Measurements from ENCODE around the gene PTGES3. TPM values are rescaled to one million over a fixed set of nuclear protein-coding genes. Genes with fewer than 3 reads are reported as not detected.

PTGES3 gene
- total RNA-seq, 1 experiment from 2014 or later: 435 TPM

DNA sequence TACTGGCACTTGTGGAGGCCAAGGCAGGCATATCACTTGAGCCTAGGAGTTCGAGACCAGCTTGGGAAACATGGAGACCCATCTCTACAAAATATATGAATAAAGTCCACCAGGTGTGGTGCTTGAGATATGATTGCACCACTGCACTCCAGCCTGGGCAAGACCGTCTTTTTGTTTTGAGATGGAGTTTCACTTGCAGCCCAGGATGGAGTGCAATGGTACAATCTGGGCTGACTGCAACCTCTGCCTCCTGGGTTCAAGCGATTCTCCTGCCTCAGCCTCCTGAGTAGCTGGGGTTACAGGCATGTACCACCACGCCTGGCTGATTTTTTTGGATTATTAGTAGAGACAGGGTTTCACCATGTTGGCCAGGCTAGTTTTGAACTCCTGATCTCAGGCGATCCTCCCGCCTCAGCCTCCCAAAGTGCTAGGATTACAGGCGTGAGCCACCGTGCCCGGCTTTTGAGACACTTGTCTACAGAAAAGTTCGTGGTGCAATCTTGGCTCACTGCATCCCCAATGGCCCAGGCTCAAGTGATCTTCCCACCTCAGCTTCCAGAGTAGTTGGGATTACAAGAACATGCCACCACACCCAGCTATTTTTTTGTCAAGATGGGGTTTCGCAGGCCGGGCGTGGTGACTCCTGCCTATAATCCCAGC lies 26.0 kb downstream of the PTGES3 start:
- no peak overlapping the region for H4K8ac ChIP-seq (replicated peaks; ENCODE audit: insufficient read length, low read depth, low read length)
- H3K4ac ChIP-seq (ENCODE audit: low read depth, low read length): no peak overlapping the region
- WGBS (ENCODE audit: extremely low coverage, insufficient read length, low lambda C conversion rate): no CpG with 5 or more reads among the region's 13 CpGs
- no peak overlapping the region for H4K91ac ChIP-seq (ENCODE audit: insufficient read length, low read depth, low read length)
- no peak overlapping the region for H2BK20ac ChIP-seq (ENCODE audit: low read depth, low read length, poor library complexity, severe bottlenecking)
- Mint-ChIP-seq H3K9me3 (no peaks in the 10 kb centered on the region; a peak in 1 of 5 replicates), H3K4me1 (no peaks in the 10 kb centered on the region), H3K36me3 (ENCODE audit: insufficient read depth in 1 of 3, low read depth in 3 of 3) (peaks cover 18 to 42% (median 34%) of the 10 kb centered on the region in 3 experiments; a peak in 6 of 7 replicates), H3K27ac (peak overlapping the region in 1 of 3 experiments; percentile 76; a peak in 2 of 7 replicates), H3K4me3 (no peak overlapping the region), H3K27me3 (ENCODE audit: low read depth) (no peaks in the 10 kb centered on the region)
- no peak overlapping the region for H2BK12ac ChIP-seq (ENCODE audit: insufficient read length, low read depth, low read length)
- H3K9me3 ChIP-seq (ENCODE audit: control insufficient read depth, low read depth, low read length): no peaks in the 10 kb centered on the region
- H3K79me2 ChIP-seq (ENCODE audit: insufficient read depth, low read length): no peaks in the 10 kb centered on the region
- peaks cover 4% of the 10 kb centered on the region for H3K79me1 ChIP-seq (ENCODE audit: insufficient read depth, low read depth, low read length, poor library complexity, severe bottlenecking)
- H3K4me2 ChIP-seq (ENCODE audit: insufficient read depth, insufficient read length, low read length): no peak overlapping the region
- H2BK120ac ChIP-seq (ENCODE audit: low read depth, low read length, poor library complexity, severe bottlenecking): no peak overlapping the region
- no peaks in the 10 kb centered on the region for H3K23me2 ChIP-seq (ENCODE audit: insufficient read length, low read depth, low read length, poor library complexity, severe bottlenecking)
- H2AFZ ChIP-seq (ENCODE audit: low read length): no peak overlapping the region
- TF ChIP-seq, protein P1, sequence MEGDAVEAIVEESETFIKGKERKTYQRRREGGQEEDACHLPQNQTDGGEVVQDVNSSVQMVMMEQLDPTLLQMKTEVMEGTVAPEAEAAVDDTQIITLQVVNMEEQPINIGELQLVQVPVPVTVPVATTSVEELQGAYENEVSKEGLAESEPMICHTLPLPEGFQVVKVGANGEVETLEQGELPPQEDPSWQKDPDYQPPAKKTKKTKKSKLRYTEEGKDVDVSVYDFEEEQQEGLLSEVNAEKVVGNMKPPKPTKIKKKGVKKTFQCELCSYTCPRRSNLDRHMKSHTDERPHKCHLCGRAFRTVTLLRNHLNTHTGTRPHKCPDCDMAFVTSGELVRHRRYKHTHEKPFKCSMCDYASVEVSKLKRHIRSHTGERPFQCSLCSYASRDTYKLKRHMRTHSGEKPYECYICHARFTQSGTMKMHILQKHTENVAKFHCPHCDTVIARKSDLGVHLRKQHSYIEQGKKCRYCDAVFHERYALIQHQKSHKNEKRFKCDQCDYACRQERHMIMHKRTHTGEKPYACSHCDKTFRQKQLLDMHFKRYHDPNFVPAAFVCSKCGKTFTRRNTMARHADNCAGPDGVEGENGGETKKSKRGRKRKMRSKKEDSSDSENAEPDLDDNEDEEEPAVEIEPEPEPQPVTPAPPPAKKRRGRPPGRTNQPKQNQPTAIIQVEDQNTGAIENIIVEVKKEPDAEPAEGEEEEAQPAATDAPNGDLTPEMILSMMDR (conservative IDR thresholded peaks at IDR 0.05): no peak
- H3K14ac ChIP-seq (ENCODE audit: insufficient read depth, low read length): no peak overlapping the region
- no peaks in the 10 kb centered on the region for H3K4me1 ChIP-seq (ENCODE audit: insufficient read depth, low read length)
- H3T11ph ChIP-seq (ENCODE audit: low read length): no peak overlapping the region
- no peak overlapping the region for H3K18ac ChIP-seq (ENCODE audit: insufficient read length, low read depth, low read length)
- no peak overlapping the region for H2AK5ac ChIP-seq (ENCODE audit: insufficient read length, low read length)
- H3K23ac ChIP-seq (ENCODE audit: insufficient read length, low read depth, low read length): no peak overlapping the region
- no peak overlapping the region for H2BK5ac ChIP-seq (ENCODE audit: insufficient read length, low read length)
- no peaks in the 10 kb centered on the region for H3K27me3 ChIP-seq (ENCODE audit: insufficient read depth, low read length)
- no peak overlapping the region for H3K56ac ChIP-seq (ENCODE audit: insufficient read length, low read depth, low read length)
- no peak overlapping the region for H4K5ac ChIP-seq (ENCODE audit: insufficient read length, low read depth, low read length)
- no peak overlapping the region for H3K9ac ChIP-seq (ENCODE audit: extremely low read depth, insufficient read length, low read length)
- no peak for DNase-seq
- H3K27ac ChIP-seq (ENCODE audit: insufficient read length, low read depth, low read length): no peak overlapping the region
- no peak overlapping the region for H2BK15ac ChIP-seq (ENCODE audit: low read depth, low read length)
- no peaks in the 10 kb centered on the region for H4K20me1 ChIP-seq (ENCODE audit: control insufficient read depth, insufficient read depth, insufficient read length)

All from H9 (cell line).